T-cell (primary cell): ENCODE data around the gene HECTD1. TPM values are rescaled to one million over a fixed set of nuclear protein-coding genes. Genes with fewer than 3 reads are reported as not detected.
"Not testable (repeated sequence)": the region's sequence is repeated elsewhere in the genome, so short reads cannot be mapped to it uniquely, and the experiment has no call there.

ENCODE experiments used
- ATAC-seq, 4 experiments: fragments of 200-7000 bp in 3 of 4; fragments of 150-1000 bp in 1 of 4; cut with Tn5 transposase; replicated peaks in 1 of 4; 1 replicate in 3 of 4; 2 replicates in 1 of 4; pipeline ENCODE4 v1.10.0; 2021; ENCODE audit warnings: moderate library complexity in 3 of 4, mild to moderate bottlenecking in 2 of 4, moderate number of reproducible peaks in 1 of 4
- CTCF ChIA-PET, 2 donors: fragments of 300-600 bp; sonication (Branson Sonifier 250); formaldehyde crosslinking; loops; one replicate each; lab custom pipeline; 2022; ENCODE audit warnings: antibody characterized with exemption in 2 of 2; lab: Charles Lee
- POLR2A ChIA-PET, 2 donors: fragments of 300-600 bp; sonication (Branson Sonifier 250); formaldehyde crosslinking; loops; one replicate each; lab custom pipeline; 2022; ENCODE audit warnings: antibody characterized with exemption in 2 of 2; lab: Charles Lee
- DNase-seq, 35 experiments: peaks; one replicate each; pipeline versions ENCODE4 v3.0.0 to v3.0.0-alpha.2; 2013 to 2023
- H3K27ac ChIP-seq: one replicate; pipeline ENCODE4 v1.5.1; 2013; ENCODE audit warnings: low read length
- H3K27me3 ChIP-seq, 2 experiments: replicated peaks in 1 of 2; 1 replicate in 1 of 2; 2 replicates in 1 of 2; pipeline versions ENCODE4 v1.6.1 to v1.7.0; 2013; ENCODE audit warnings: low read length in 1 of 2, mixed read lengths in 1 of 2; ENCODE audit not compliant: control insufficient read depth in 2 of 2, insufficient read depth in 2 of 2; ENCODE audit errors: extremely low read depth in 1 of 2
- H3K36me3 ChIP-seq, 2 donors: 1 replicate in 1 of 2; 2 replicates in 1 of 2; pipeline versions ENCODE4 v1.6.1 to v1.7.0; 2013; ENCODE audit warnings: low read length in 1 of 2; ENCODE audit not compliant: control insufficient read depth in 2 of 2, insufficient read depth in 1 of 2; ENCODE audit errors: extremely low read depth in 1 of 2
- H3K4me1 ChIP-seq, 2 experiments: 1 replicate in 1 of 2; 2 replicates in 1 of 2; pipeline versions ENCODE4 v1.6.1 to v1.7.0; 2013; ENCODE audit warnings: low read length in 2 of 2, mixed read lengths in 1 of 2; ENCODE audit not compliant: insufficient read depth in 2 of 2, control insufficient read depth in 1 of 2; ENCODE audit errors: extremely low read depth in 1 of 2
- H3K4me3 ChIP-seq, 2 donors: 1 replicate in 1 of 2; 2 replicates in 1 of 2; pipeline versions ENCODE4 v1.5.1 to v1.7.0; 2013; ENCODE audit warnings: mild to moderate bottlenecking in 2 of 2, low read length in 1 of 2, moderate library complexity in 1 of 2; ENCODE audit not compliant: control insufficient read depth in 1 of 2; ENCODE audit errors: extremely low read depth in 1 of 2
- H3K9me3 ChIP-seq: 2 replicates; pipeline ENCODE4 v1.7.0; 2013
- H3K27ac Mint-ChIP-seq, 2 donors: one replicate each; pipeline ENCODE4 v1.8.0; 2020 to 2021; ENCODE audit warnings: mild to moderate bottlenecking in 2 of 2, mixed read lengths in 2 of 2
- H3K27me3 Mint-ChIP-seq, 2 donors: one replicate each; pipeline ENCODE4 v1.8.0; 2021 to 2022; ENCODE audit warnings: mixed read lengths in 2 of 2
- H3K36me3 Mint-ChIP-seq: one replicate; pipeline ENCODE4 v1.8.0; 2021; ENCODE audit warnings: mixed read lengths
- H3K4me1 Mint-ChIP-seq, 3 donors: one replicate each; pipeline ENCODE4 v1.8.0; 2020 to 2022; ENCODE audit warnings: mixed read lengths in 3 of 3, mild to moderate bottlenecking in 1 of 3
- H3K4me3 Mint-ChIP-seq, 3 donors: one replicate each; pipeline ENCODE4 v1.8.0; 2020 to 2022; ENCODE audit warnings: mild to moderate bottlenecking in 3 of 3, mixed read lengths in 3 of 3, moderate library complexity in 3 of 3
- H3K9me3 Mint-ChIP-seq, 3 donors: one replicate each; pipeline ENCODE4 v1.8.0; 2020 to 2022; ENCODE audit warnings: mixed read lengths in 3 of 3
- WGBS: methylation state at CpG from one replicate; pipeline ENCODE4 v1.1.5; 2013; ENCODE audit warnings: missing lambda C conversion rate; ENCODE audit not compliant: insufficient coverage; 5-methylcytosine and 5-hydroxymethylcytosine counted together
- total RNA-seq, 35 experiments: library from RNA in 6 of 35; stranded (reverse) in 6 of 35; fragments of 120-200 nt in 1 of 35; gene quantifications; one replicate each; pipeline versions ENCODE4 v1.2.1 to v1.2.4 and lab custom pipeline; 2013 to 2026

The HECTD1 gene
- total RNA-seq, 5 donors from 2014 or later (not counting 1 experiment from before 2014, with no cell fraction given): 118 to 194 (median 132) TPM

DNA sequence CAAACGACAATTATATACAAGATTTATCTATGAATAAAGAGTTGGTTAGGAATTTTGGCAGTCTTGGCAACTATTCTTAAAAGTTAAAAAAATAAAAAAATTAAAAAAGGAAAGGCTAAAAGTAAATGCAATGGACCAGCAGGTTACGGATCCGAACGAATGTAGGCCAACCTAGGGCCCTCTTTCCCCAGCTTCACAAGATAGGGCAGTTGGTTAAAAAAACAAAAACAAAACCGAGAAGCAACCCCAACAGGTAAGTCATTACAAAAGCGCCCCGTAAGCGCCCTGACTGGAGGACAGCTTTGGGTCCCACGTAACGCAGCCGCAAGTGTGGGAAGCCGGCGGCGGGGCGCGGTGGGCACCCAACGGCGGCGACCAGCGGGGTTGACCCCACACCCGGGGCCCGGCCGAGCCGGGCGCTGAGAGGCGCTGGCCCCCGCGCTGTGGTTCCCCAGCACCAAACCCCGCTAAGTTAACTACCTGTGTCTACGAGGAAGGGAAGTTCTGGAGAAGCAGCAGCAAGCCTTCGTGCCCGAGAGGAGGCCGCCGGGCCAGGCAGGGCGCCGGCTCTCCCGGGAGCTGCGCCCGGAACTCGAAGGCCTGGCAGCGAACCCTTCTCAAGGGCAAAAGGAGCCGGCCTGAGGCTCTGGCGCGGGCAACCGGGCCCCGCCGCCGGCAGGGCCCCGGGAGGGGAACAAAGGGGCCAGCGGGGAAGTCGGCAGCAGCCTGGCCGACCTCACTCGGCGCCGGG, 882 bp downstream of the HECTD1 start:
- Mint-ChIP-seq H3K27ac (peak overlapping the region; percentile 85 to 86), H3K36me3 (peaks cover 23% of the 10 kb centered on the region), H3K27me3 (no peaks in the 10 kb centered on the region), H3K4me3 (peak overlapping the region; percentile 89 to 92 (median 90)), H3K4me1 (peaks cover 59 to 70% (median 69%) of the 10 kb centered on the region in 3 donors), H3K9me3 (no peaks in the 10 kb centered on the region)
- CTCF ChIA-PET: interaction anchor here in 1 of 2 donors (1.8 kb wide), 1 partner anchor 83 kb away, joined by 6 read pairs; no protein-coding TSS in a partner anchor
- Histone ChIP-seq H3K36me3 (peaks cover 3 to 8% of the 10 kb centered on the region in 2 donors), H3K27ac (peak overlapping the region; percentile 95), H3K9me3 (no peaks in the 10 kb centered on the region), H3K4me3 (peak overlapping the region; percentile 67 to 87), H3K4me1 (peaks cover 23 to 33% of the 10 kb centered on the region in 2 experiments), H3K27me3 (no peaks in the 10 kb centered on the region)
- POLR2A ChIA-PET: interaction anchor here in 1 of 2 donors (0.6 to 1.1 kb wide), 2 partner anchors 10 to 107 kb away, joined by 3 read pairs; no protein-coding TSS in a partner anchor
- WGBS: under 1% methylated on average over 45 of the region's 55 CpGs
- DNase-seq (peak; percentile 8 to 71 (median 37)), ATAC-seq (peak in 3 of 4 experiments; percentile 4 to 6 (median 5))

DNA sequence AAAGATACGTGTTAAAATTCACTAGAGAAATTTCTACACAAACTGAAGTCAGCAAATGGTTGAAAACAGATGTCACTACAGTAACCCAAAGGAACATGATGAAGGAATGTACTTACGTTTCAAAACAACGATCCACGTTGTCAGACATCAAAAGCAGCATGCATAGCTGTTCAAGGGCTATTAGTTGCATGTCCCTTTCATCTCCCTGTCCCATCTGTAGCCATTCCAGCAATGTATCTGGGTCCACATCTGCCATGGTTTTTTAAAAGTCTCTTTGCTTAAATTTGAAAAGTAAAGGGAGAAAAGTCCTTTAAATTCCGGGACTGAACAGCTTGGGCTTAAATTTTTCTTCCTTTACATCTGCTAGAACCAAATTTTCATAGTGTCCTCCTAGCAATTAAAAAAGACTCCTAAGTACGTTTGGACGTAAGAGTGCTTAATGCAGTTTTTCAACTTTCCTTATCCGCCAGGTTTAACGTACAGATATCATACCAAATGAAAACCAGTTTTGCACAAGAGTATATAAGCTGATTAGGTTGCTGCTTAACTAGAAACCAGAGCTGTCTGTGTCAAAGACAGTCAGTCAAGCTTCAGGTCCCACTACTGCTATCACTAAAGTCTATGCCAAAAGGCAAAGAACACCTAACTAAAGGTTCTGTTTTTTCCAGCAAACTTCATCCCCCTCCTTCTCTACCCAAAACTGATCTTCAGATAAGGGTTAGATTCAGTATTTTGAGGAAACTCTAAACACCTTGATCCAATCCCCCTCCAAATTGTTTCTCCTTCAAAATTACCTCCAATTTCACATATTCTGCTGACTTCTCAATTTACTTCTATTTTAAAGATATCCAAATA, 1.7 kb downstream of the HECTD1 start:
- H3K4me3 ChIP-seq: peak overlapping the region; percentile 67 to 87
- ATAC-seq (no peak), DNase-seq (peak in 2 of 35 experiments; percentile 17 to 36)
- Mint-ChIP-seq H3K4me3 (peak overlapping the region; percentile 89 to 92 (median 90)), H3K9me3 (no peaks in the 10 kb centered on the region), H3K36me3 (peaks cover 27% of the 10 kb centered on the region), H3K27me3 (no peaks in the 10 kb centered on the region), H3K4me1 (peaks cover 60 to 71% (median 68%) of the 10 kb centered on the region in 3 donors), H3K27ac (peak overlapping the region; percentile 85 to 86)
- H3K4me1 ChIP-seq: peaks cover 23 to 33% of the 10 kb centered on the region in 2 experiments
- POLR2A ChIA-PET: interaction anchor here (0.6 to 1.1 kb wide), 3 partner anchors 9 to 108 kb away, joined by 3 to 4 read pairs (median 3); no protein-coding TSS in a partner anchor
- H3K36me3 ChIP-seq: peaks cover 3 to 13% of the 10 kb centered on the region in 2 donors
- peak overlapping the region; percentile 95 for H3K27ac ChIP-seq
- WGBS: 27% methylated on average over 4 of the region's 9 CpGs
- H3K9me3 ChIP-seq: no peaks in the 10 kb centered on the region
- no peaks in the 10 kb centered on the region for H3K27me3 ChIP-seq
- CTCF ChIA-PET: interaction anchor here (0.6 to 1.1 kb wide), 2 partner anchors 93 to 179 kb away, joined by 3 read pairs; no protein-coding TSS in a partner anchor

DNA sequence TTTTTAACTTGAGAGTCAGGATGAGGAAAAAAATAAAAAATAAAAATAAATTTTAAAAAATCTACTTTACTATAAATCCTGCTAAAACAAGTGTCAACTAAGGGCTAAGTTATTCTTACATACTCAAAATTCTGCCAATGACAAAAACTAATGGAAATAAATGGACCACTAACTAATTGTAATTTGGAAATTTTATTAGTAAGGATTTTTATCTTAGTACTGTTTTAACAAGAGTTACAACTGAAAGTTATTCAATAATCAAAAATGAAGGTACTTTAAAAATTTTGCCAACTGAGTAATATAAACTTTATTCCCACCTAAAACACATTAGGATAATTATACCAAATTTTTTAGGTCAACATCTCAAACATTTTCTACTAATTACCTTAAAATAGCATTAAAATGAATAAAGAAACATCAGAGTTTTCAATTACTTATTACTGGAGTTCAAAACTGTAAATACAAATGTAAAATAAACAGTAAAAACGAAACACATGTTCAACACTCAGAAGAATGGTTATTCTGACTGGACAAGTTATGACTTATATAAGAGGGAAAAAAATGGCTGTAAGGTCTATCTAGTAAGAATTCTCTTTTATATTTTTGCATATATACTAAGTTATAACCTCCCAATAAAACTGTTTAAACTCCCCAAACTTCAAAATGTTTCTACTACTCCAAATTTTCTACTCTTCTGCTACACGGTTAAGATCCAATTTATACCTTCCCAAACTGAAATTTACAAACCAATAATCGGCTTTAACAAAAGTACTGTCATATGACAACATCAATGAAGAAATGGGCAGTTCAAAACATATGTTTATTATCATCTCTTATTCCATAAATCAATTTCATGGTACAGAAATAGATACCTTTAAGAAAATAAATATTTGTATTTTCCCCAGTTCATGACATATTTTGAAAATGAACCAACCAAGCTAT, 2.7 kb downstream of the HECTD1 start:
- DNase-seq (no peak), ATAC-seq (no peak)
- Histone ChIP-seq H3K4me1 (peaks cover 17 to 22% of the 10 kb centered on the region in 2 experiments), H3K4me3 (peak overlapping the region in 1 of 2 donors; percentile 87), H3K27ac (no peak overlapping the region), H3K36me3 (peaks cover 3 to 13% of the 10 kb centered on the region in 2 donors), H3K27me3 (no peaks in the 10 kb centered on the region), H3K9me3 (no peaks in the 10 kb centered on the region)
- peaks cover 58 to 70% (median 68%) of the 10 kb centered on the region in 3 donors for H3K4me1 Mint-ChIP-seq
- no peaks in the 10 kb centered on the region for H3K27me3 Mint-ChIP-seq
- peaks cover 34% of the 10 kb centered on the region for H3K36me3 Mint-ChIP-seq
- WGBS: 50% methylated on average over 1 of the region's 3 CpGs
- ChIA-PET CTCF (interaction anchor here (0.6 to 1.1 kb wide), 2 partner anchors 94 to 178 kb away, joined by 3 read pairs; no protein-coding TSS in a partner anchor), POLR2A (no interaction called here)
- peak overlapping the region; percentile 89 to 92 (median 90) for H3K4me3 Mint-ChIP-seq
- H3K27ac Mint-ChIP-seq: peak overlapping the region; percentile 9 to 86
- no peaks in the 10 kb centered on the region for H3K9me3 Mint-ChIP-seq

DNA sequence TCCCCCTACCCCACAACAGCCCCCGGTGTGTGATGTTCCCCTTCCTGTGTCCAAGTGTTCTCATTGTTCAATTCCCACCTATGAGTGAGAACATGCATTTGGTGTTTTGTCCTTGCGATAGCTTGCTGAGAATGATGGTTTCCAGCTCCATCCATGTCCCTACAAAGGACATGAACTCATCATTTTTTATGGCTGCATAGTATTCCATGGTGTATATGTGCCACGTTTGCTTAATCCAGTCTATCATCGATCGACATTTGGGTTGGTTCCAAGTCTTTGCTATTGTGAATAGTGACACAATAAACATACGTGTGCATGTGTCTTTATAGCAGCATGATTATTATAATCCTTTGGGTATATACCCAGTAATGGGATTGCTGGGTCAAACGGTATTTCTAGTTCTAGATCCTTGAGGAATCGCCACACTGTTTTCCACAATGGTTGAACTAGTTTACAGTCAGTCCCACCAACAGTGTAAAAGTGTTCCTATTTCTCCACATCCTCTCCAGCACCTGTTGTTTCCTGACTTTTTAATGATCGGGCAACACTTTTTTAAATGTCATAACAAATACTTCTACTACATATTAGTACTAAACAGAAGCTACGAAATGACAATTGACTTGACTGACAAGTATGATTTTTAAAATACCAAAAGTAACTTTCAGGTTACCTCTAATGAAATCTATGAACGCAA, 3.5 kb downstream of the HECTD1 start:
- H3K9me3 ChIP-seq, H3K27me3 Mint-ChIP-seq, H3K9me3 Mint-ChIP-seq, H3K27me3 ChIP-seq, DNase-seq, ATAC-seq, H3K27ac Mint-ChIP-seq, H3K27ac ChIP-seq, H3K4me3 ChIP-seq: not testable (repeated sequence)
- 100% methylated on average over 1 of the region's 11 CpGs for WGBS
- H3K4me1 ChIP-seq: peaks cover 14% of the 10 kb centered on the region in 2 experiments
- peaks cover 3 to 13% of the 10 kb centered on the region in 2 donors for H3K36me3 ChIP-seq
- peaks cover 37% of the 10 kb centered on the region for H3K36me3 Mint-ChIP-seq
- CTCF ChIA-PET: interaction anchor here in 1 of 2 donors (0.6 kb wide), 2 partner anchors 13 kb away, joined by 3 read pairs; no protein-coding TSS in a partner anchor
- POLR2A ChIA-PET: interaction anchor here in 1 of 2 donors (0.5 kb wide), 1 partner anchor 136 kb away, joined by 3 read pairs; no protein-coding TSS in a partner anchor
- peaks cover 58 to 67% (median 63%) of the 10 kb centered on the region in 3 donors for H3K4me1 Mint-ChIP-seq
- peak overlapping the region in 1 of 3 donors; percentile 9 for H3K4me3 Mint-ChIP-seq

GRCh38 chr14:31203414-31203742, 4.2 kb downstream of the HECTD1 start:
- H3K36me3 Mint-ChIP-seq: peaks cover 37% of the 10 kb centered on the region
- H3K27ac ChIP-seq: no peak overlapping the region
- H3K4me3 Mint-ChIP-seq: no peak overlapping the region
- no peaks in the 10 kb centered on the region for H3K27me3 ChIP-seq
- H3K4me3 ChIP-seq: no peak overlapping the region
- no peaks in the 10 kb centered on the region for H3K9me3 Mint-ChIP-seq
- H3K4me1 ChIP-seq: peaks cover 8 to 10% of the 10 kb centered on the region in 2 experiments
- DNase-seq (no peak), ATAC-seq (no peak)
- no peaks in the 10 kb centered on the region for H3K27me3 Mint-ChIP-seq
- H3K36me3 ChIP-seq: peaks cover 3 to 14% of the 10 kb centered on the region in 2 donors
- no peak overlapping the region for H3K27ac Mint-ChIP-seq
- CTCF ChIA-PET: interaction anchor here in 1 of 2 donors (0.6 kb wide), 2 partner anchors 13 to 14 kb away, joined by 3 read pairs; no protein-coding TSS in a partner anchor
- H3K9me3 ChIP-seq: no peaks in the 10 kb centered on the region
- WGBS: no CpG with 5 or more reads among the region's 3 CpGs
- H3K4me1 Mint-ChIP-seq: peaks cover 56 to 66% (median 56%) of the 10 kb centered on the region in 3 donors
- POLR2A ChIA-PET: interaction anchor here in 1 of 2 donors (0.5 kb wide), 1 partner anchor 135 kb away, joined by 3 read pairs; no protein-coding TSS in a partner anchor
